Glutamatergic neuron (in vitro differentiated cells): Measurements from ENCODE around the gene AGBL4. TPM values are rescaled to one million over a fixed set of nuclear protein-coding genes. Genes with fewer than 3 reads are reported as not detected.

Source experiments
- DNase-seq: peaks from one replicate; pipeline ENCODE4 v3.0.0; 2022
- H3K27ac Mint-ChIP-seq: one replicate; pipeline ENCODE4 v1.8.0; 2020; ENCODE audit warnings: mild to moderate bottlenecking, mixed read lengths, inconsistent platforms; ENCODE audit not compliant: unreplicated experiment
- H3K27me3 Mint-ChIP-seq: one replicate; pipeline ENCODE4 v1.8.0; 2020; ENCODE audit warnings: mild to moderate bottlenecking, moderate library complexity, mixed read lengths, inconsistent platforms; ENCODE audit not compliant: unreplicated experiment
- H3K36me3 Mint-ChIP-seq: one replicate; pipeline ENCODE4 v1.8.0; 2020; ENCODE audit warnings: mild to moderate bottlenecking, mixed read lengths, inconsistent platforms; ENCODE audit not compliant: unreplicated experiment
- H3K4me1 Mint-ChIP-seq: one replicate; pipeline ENCODE4 v1.8.0; 2020; ENCODE audit warnings: mild to moderate bottlenecking, low read depth, mixed read lengths, inconsistent platforms; ENCODE audit not compliant: unreplicated experiment
- H3K4me3 Mint-ChIP-seq: one replicate; pipeline ENCODE4 v1.8.0; 2020; ENCODE audit warnings: mild to moderate bottlenecking, mixed read lengths, inconsistent platforms; ENCODE audit not compliant: unreplicated experiment
- H3K9me3 Mint-ChIP-seq: one replicate; pipeline ENCODE4 v1.8.0; 2020; ENCODE audit warnings: mild to moderate bottlenecking, moderate library complexity, mixed read lengths, inconsistent platforms; ENCODE audit not compliant: unreplicated experiment
- total RNA-seq: library from RNA; stranded (reverse); fragmentation: NEBNext Ultra II Directional; extraction: Animal tissue kit (Norgen Biotek cat#: 25700); gene quantifications from one replicate; pipeline ENCODE4 v1.2.1, GENCODE V29; 2021; ENCODE audit not compliant: unreplicated experiment
- TF ChIP-seq, protein P1 (sequence below): fragments of 200-600 bp; sonication (generic); IDR thresholded peaks from one replicate; pipeline ENCODE4 v1.5.0; 2021; ENCODE audit not compliant: partially characterized antibody, unreplicated experiment

AGBL4 gene
- total RNA-seq, 1 donor from 2014 or later, result 3.5 TPM

DNA sequence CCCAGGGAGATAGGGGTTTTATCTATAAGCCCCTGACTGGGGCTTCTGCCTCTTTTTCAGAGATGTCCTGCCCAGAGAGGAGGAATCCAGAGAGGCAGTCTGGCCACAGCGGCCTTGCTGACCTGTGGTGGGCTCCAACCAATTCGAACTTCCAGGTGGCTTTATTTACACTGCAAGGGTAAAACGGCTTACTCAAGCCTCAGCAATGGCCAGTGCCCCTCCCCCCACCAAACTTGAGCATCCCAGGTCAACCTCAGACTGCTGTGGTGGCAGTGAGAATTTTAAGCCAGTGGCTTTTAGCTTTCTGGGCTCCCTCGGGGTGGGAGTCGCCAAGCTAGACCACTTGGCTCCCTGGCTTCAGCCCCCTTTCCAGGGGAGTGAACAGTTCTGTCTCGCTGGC is 863.1 kb downstream of the AGBL4 start:
- Mint-ChIP-seq H3K4me1 (no peaks in the 10 kb centered on the region), H3K36me3 (no peaks in the 10 kb centered on the region), H3K4me3 (no peak overlapping the region), H3K27ac (no peak overlapping the region), H3K9me3 (peaks cover 5% of the 10 kb centered on the region), H3K27me3 (no peaks in the 10 kb centered on the region)
- TF ChIP-seq, protein P1, sequence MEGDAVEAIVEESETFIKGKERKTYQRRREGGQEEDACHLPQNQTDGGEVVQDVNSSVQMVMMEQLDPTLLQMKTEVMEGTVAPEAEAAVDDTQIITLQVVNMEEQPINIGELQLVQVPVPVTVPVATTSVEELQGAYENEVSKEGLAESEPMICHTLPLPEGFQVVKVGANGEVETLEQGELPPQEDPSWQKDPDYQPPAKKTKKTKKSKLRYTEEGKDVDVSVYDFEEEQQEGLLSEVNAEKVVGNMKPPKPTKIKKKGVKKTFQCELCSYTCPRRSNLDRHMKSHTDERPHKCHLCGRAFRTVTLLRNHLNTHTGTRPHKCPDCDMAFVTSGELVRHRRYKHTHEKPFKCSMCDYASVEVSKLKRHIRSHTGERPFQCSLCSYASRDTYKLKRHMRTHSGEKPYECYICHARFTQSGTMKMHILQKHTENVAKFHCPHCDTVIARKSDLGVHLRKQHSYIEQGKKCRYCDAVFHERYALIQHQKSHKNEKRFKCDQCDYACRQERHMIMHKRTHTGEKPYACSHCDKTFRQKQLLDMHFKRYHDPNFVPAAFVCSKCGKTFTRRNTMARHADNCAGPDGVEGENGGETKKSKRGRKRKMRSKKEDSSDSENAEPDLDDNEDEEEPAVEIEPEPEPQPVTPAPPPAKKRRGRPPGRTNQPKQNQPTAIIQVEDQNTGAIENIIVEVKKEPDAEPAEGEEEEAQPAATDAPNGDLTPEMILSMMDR, result no peak
- DNase-seq, result no peak

DNA sequence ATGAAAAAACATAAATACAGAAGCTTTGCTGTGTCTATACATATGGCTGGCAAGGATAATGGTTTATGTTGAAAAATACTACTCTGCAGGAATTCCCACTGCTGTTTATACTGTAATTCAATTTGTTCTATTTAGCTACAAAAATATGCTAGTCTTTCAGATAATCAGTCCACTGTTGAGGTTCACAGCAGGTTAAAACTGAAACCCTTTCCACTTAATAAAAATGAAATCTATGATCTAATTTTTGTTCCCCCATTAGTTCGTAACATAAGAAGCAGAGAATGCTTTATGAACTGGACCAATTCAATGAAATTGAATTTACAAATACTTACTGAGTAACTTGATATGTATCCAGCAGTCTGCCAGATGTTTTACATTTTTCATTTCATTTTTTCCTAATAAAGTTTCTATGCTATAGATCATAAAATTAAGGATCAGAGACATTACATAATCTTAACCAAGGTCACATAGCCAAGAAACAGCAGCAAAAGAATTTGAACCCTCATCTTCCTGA is 887.0 kb downstream of the AGBL4 start:
- Mint-ChIP-seq H3K27me3 (no peaks in the 10 kb centered on the region), H3K9me3 (no peaks in the 10 kb centered on the region), H3K27ac (no peak overlapping the region), H3K36me3 (peaks cover 5% of the 10 kb centered on the region), H3K4me3 (no peak overlapping the region), H3K4me1 (no peaks in the 10 kb centered on the region)
- no peak for DNase-seq
- TF ChIP-seq, protein P1, result no peak

DNA sequence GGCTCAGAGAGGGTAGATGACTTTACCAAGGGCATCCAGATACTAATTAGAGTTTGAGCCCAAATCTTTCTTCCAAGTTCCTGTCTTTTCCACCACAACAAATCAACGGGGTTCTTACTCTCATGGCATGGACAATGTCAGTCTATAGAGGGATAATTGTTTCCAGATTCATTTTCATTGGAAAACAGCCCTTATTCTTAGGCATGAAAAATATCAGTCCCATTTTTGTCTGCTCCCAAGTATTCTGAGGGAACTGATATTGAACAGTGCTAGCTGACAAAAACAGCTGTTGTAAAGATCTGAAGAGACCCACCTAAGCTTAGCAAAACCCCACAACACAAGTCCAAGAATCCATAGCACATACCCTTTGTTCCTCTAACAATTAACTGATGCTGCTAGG is 898.0 kb downstream of the AGBL4 start:
- H3K27me3 Mint-ChIP-seq, result no peaks in the 10 kb centered on the region
- H3K36me3 Mint-ChIP-seq, result peaks cover 3% of the 10 kb centered on the region
- no peak overlapping the region for H3K27ac Mint-ChIP-seq
- H3K4me3 Mint-ChIP-seq, result no peak overlapping the region
- TF ChIP-seq, protein P1, result no peak
- peaks cover under 1% of the 10 kb centered on the region for H3K9me3 Mint-ChIP-seq
- no peak for DNase-seq
- H3K4me1 Mint-ChIP-seq, result no peaks in the 10 kb centered on the region

DNA sequence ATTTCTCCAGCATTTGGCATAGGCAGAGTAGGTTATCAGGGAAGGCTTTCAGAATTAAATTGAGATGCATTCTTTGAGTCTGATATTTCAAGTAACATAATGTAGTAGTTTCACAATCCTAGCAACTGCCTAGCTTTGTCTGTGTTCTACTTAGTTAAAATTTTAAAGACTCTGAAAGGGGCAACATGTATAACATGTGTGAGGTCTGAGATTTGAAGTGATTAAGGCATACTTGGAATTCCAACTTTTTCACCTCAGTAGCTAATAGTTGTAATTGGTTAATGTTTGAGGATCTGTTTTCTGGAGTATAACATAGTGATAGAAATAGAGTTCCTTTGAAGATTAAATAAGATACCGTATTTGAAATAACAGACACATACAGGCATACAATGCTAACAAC is 911.8 kb downstream of the AGBL4 start:
- Mint-ChIP-seq H3K36me3 (no peaks in the 10 kb centered on the region), H3K27me3 (no peaks in the 10 kb centered on the region), H3K9me3 (no peaks in the 10 kb centered on the region), H3K4me1 (no peaks in the 10 kb centered on the region), H3K4me3 (no peak overlapping the region), H3K27ac (no peak overlapping the region)
- TF ChIP-seq, protein P1, result no peak
- no peak for DNase-seq

DNA sequence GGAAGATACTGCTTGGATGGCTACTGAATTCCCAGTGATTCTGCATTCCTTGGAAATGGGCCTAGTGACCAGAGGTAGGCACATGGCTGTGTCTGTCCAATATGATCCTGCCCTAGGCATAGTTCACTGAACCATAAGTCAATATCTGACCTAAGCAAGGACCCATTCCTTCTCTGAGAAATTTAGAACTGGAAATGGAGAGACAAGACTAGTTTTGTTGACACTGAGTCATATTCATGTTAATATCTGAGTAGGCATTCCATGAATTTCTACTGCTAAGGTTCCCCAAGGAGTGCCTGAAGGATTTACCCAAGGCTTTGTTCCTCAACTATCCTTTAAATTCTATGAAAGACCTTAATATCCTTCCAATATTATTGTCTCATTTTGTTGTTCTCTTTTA is 917.3 kb downstream of the AGBL4 start:
- DNase-seq, result no peak
- H3K27ac Mint-ChIP-seq, result no peak overlapping the region
- H3K4me1 Mint-ChIP-seq, result no peaks in the 10 kb centered on the region
- no peaks in the 10 kb centered on the region for H3K9me3 Mint-ChIP-seq
- TF ChIP-seq, protein P1, result no peak
- H3K4me3 Mint-ChIP-seq, result no peak overlapping the region
- H3K27me3 Mint-ChIP-seq, result no peaks in the 10 kb centered on the region
- H3K36me3 Mint-ChIP-seq, result no peaks in the 10 kb centered on the region
